ACC112 (cell line): Measurements from ENCODE around the gene ATP6V1B1.
A peak's percentile ranks its signal among the peaks of the same experiment; 100 is the strongest.

Experiments
- H2AFZ ChIP-seq: fragments of 200-600 bp; sonication (generic); one replicate; pipeline ENCODE4 v1.6.0; 2017; ENCODE audit warnings: antibody characterized with exemption, low read length; ENCODE audit not compliant: unreplicated experiment
- H3K27ac ChIP-seq: fragments of 200-600 bp; sonication (generic); 2 replicates; pipeline ENCODE4 v1.5.1; 2014; ENCODE audit warnings: low read depth, mild to moderate bottlenecking, antibody characterized with exemption, low read length, moderate library complexity
- H3K27me3 ChIP-seq: fragments of 200-600 bp; sonication (generic); 2 replicates; pipeline ENCODE4 v1.6.1; 2014; ENCODE audit warnings: mild to moderate bottlenecking, antibody characterized with exemption, low read length, moderate library complexity, mixed read lengths; ENCODE audit not compliant: insufficient read depth
- H3K36me3 ChIP-seq: fragments of 200-600 bp; sonication (generic); 2 replicates; pipeline ENCODE4 v1.6.1; 2016; ENCODE audit warnings: mild to moderate bottlenecking, antibody characterized with exemption, low read length, moderate library complexity, mixed read lengths; ENCODE audit not compliant: insufficient read depth
- H3K4me1 ChIP-seq: fragments of 200-600 bp; sonication (generic); one replicate; pipeline ENCODE4 v1.6.1; 2016; ENCODE audit warnings: low read length, mixed read lengths; ENCODE audit not compliant: insufficient read depth, unreplicated experiment, control insufficient read depth
- H3K4me3 ChIP-seq: fragments of 200-600 bp; sonication (generic); 2 replicates; pipeline ENCODE4 v1.5.1; 2014; ENCODE audit warnings: mild to moderate bottlenecking, low read depth, low read length
- H3K79me2 ChIP-seq: fragments of 200-600 bp; sonication (generic); one replicate; pipeline ENCODE4 v1.6.0; 2016; ENCODE audit warnings: low read length; ENCODE audit not compliant: control insufficient read depth, unreplicated experiment, insufficient read depth

The ATP6V1B1 gene

GRCh38 chr2:70935468-70936164, at the start of gene ATP6V1B1:
Gene ATP6V1B1, plus strand, starts transcription at chr2:70935900. Its CDS starts 55 bp downstream, at chr2:70935955.
- Histone ChIP-seq H2AFZ (no peak within 1 kb of the TSS), H3K4me3 (no peak within 1 kb of the TSS), H3K4me1 (no peaks in the 10 kb centered on the region), H3K27me3 (no peaks in the 10 kb centered on the region), H3K79me2 (no peaks in the 10 kb centered on the region), H3K27ac (no peak within 1 kb of the TSS), H3K36me3 (no peaks in the 10 kb centered on the region)

GRCh38 chr2:70886541-70886987, 49.1 kb upstream of the ATP6V1B1 start:
- Histone ChIP-seq H3K36me3 (no peaks in the 10 kb centered on the region), H2AFZ (no peak overlapping the region), H3K4me3 (no peak overlapping the region), H3K4me1 (peaks cover 6% of the 10 kb centered on the region), H3K27me3 (peaks cover 97% of the 10 kb centered on the region), H3K79me2 (no peaks in the 10 kb centered on the region), H3K27ac (no peak overlapping the region)

DNA sequence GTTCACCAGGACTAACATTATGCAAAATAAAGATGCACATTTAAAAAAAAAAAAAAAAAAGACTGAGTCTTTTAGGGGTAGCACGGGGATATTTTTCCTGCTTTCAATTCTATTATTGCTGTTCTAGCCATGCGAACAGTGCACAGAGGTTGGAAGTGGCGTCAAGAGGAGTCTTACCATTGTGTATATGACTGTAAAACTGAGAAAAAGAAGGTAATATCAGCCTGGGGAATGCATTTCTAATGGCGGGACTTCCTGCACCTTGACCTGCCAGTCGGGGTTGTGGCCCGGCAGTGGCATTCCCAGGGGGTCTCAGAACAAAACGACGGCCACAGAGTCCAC, 48.5 kb upstream of the ATP6V1B1 start:
- no peak overlapping the region for H2AFZ ChIP-seq
- peak overlapping the region; percentile 71 for H3K4me3 ChIP-seq

DNA sequence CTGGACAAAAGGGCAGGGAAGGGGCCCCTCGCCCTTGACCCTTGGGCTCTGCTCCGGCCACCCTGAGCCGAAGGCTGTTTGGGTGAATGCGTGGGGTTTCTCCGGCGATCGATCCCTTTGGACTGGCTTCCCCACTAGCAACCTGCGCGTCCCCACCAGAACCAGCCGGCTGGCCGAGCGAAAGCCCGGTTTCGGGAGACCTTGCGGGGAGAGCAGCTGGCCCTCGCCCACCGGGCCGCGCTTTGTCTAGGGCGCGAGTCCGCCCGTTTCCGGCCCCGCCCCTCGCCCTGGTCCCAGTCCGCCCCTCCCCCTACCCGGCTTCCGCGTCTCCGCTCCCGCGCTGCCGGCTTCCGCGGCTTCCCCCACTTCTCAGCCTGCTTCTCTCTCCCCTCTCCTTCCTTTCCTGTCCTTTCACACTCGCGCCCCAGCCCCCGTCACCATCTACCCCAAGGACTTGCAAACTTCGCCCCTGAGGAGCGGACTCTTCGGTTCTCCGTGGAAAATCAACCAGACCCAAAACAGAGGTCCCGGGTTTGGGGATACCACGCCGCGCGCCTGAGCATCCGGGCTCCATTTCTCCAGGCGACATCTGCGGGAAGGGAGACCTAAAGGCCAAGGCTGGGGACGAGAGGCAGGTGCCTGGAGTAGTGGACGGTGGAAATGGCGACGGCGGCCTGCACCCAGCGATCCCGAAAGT, 48.0 kb upstream of the ATP6V1B1 start:
- no peaks in the 10 kb centered on the region for H3K79me2 ChIP-seq
- H3K4me1 ChIP-seq = peaks cover 6% of the 10 kb centered on the region
- H3K36me3 ChIP-seq = no peaks in the 10 kb centered on the region
- H3K27me3 ChIP-seq = peaks cover 99% of the 10 kb centered on the region
- peak overlapping the region; percentile 71 for H3K4me3 ChIP-seq
- H3K27ac ChIP-seq = no peak overlapping the region
- peak overlapping the region; percentile 38 for H2AFZ ChIP-seq

More for the DNA sequence above, 48.5 kb upstream of the ATP6V1B1 start:
- H3K36me3 ChIP-seq = no peaks in the 10 kb centered on the region
- no peak overlapping the region for H3K27ac ChIP-seq
- no peaks in the 10 kb centered on the region for H3K79me2 ChIP-seq
- peaks cover 99% of the 10 kb centered on the region for H3K27me3 ChIP-seq
- H3K4me1 ChIP-seq = peaks cover 6% of the 10 kb centered on the region

DNA sequence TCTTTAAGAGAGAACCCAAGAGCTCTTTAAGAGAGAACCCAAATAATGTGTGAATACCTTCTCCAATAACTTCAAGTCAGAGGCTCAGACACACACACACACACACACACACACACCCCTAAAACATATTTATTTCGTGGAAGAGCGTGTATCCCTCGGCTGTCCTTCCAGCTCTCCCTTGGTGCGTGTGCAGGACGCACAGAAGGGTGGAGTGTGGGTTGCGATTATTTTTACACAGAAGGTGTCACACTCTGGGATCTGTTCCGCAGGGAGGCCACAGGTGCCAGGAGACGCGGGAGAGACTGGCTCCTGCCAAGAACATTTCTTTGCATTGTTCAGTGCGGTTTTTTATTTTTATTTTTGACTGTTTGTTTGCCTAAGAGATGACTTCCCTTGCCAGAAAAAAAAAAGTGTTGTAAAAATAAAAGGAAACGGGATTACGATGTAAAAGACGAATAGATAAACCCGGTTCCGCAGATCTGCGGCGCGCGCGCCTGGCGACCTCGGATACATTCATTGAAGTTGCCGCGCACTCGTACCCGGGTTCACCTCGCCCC, 47.3 kb upstream of the ATP6V1B1 start:
- H3K79me2 ChIP-seq = no peaks in the 10 kb centered on the region
- no peak overlapping the region for H2AFZ ChIP-seq
- H3K36me3 ChIP-seq = no peaks in the 10 kb centered on the region
- peak overlapping the region; percentile 3 for H3K4me3 ChIP-seq
- H3K27me3 ChIP-seq = peaks cover 100% of the 10 kb centered on the region
- H3K4me1 ChIP-seq = peaks cover 6% of the 10 kb centered on the region
- no peak overlapping the region for H3K27ac ChIP-seq

DNA sequence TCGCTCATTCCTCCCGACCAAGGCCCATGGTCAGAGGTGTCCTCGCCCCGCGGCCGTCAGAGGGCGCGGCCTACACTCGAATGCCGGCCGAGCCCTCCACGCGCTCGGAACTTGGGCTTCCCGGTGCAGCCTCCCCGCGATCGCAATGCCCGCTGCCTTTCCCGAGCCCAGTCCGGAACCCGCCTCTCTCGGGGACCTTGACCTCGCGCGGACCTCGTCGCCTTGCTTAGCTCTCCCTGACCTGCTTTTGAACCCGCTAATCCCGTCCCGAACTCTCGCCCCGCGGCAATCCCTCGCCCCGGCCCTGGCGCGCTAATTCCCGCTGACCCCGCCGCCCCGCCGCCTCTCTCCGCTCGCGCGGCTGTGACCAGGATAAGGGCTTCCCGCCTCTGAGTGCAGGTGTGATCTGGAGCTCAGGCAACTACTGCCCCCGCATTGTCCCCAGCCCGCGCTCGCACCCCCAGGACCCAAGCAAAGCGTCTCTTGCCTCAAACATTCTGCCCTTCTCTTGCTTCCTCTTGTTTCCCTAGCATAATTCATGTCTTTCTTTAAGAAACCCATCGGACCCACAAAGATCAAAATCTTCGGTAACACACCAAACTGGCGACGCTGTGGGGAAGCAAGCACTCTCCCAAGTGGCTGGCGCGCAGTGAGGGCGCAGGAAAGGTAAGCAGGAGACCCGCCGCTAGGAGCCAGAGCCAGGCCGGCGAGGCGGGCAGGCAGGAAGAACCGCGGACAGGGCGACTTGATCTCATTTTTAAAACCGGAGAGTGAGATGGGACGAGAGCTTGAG, 46.6 kb upstream of the ATP6V1B1 start:
- peaks cover 100% of the 10 kb centered on the region for H3K27me3 ChIP-seq

DNA sequence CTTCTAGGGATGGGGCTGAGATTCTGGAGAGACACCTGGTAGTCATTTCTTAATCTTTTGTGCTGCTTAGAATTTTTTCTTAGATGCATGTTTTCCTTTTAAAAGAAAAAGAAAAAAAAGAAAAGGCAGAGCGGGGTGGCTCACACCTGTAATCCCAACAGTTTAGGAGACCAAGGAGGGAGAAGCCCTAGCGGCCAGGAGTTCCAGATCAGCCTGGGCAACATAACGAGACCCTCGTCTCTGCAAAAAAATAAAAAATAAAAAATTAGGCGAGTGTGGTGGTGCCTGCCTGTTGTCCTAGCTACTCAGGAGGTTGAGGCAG, 46.0 kb upstream of the ATP6V1B1 start:
- no peak overlapping the region for H3K27ac ChIP-seq
- peaks cover 100% of the 10 kb centered on the region for H3K27me3 ChIP-seq
- H3K79me2 ChIP-seq = no peaks in the 10 kb centered on the region
- H2AFZ ChIP-seq = no peak overlapping the region
- peaks cover 6% of the 10 kb centered on the region for H3K4me1 ChIP-seq
- no peak overlapping the region for H3K4me3 ChIP-seq
- no peaks in the 10 kb centered on the region for H3K36me3 ChIP-seq

More for the DNA sequence above, 46.6 kb upstream of the ATP6V1B1 start:
- no peak overlapping the region for H2AFZ ChIP-seq
- H3K36me3 ChIP-seq = no peaks in the 10 kb centered on the region
- H3K4me1 ChIP-seq = peaks cover 6% of the 10 kb centered on the region
- H3K4me3 ChIP-seq = peak overlapping the region; percentile 3
- no peak overlapping the region for H3K27ac ChIP-seq
- no peaks in the 10 kb centered on the region for H3K79me2 ChIP-seq

DNA sequence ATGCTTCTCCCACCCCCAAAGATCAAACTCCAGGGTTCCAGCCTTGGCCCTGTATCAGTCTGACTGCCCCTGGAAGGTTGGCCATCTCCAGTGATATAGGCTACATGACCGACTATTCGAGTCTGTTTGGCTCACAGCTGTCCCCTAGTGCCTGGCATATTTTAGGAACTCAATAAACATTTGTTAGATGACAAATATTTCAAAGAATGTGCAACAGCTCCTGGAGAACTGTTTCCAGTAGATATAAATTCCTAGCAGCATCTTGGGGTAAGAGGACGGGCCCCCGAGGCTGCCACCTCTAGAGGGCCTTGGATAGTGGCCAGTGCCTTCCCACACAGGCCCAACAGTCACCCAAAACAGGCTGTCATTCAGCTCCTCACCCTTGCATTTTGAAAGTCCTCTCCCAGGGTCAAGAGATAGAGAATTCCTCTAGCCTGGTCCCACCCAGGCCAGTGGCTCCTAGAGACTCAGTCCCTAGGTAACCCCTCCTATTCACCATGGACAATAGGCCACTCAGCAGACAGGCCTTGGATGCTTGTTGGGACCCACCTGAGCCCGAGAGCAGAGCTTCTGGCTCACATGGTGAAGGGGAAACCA, 45.1 kb upstream of the ATP6V1B1 start:
- Histone ChIP-seq H3K36me3 (no peaks in the 10 kb centered on the region), H3K4me1 (peaks cover 6% of the 10 kb centered on the region), H3K4me3 (no peak overlapping the region), H2AFZ (no peak overlapping the region), H3K79me2 (no peaks in the 10 kb centered on the region), H3K27me3 (peaks cover 98% of the 10 kb centered on the region), H3K27ac (no peak overlapping the region)

DNA sequence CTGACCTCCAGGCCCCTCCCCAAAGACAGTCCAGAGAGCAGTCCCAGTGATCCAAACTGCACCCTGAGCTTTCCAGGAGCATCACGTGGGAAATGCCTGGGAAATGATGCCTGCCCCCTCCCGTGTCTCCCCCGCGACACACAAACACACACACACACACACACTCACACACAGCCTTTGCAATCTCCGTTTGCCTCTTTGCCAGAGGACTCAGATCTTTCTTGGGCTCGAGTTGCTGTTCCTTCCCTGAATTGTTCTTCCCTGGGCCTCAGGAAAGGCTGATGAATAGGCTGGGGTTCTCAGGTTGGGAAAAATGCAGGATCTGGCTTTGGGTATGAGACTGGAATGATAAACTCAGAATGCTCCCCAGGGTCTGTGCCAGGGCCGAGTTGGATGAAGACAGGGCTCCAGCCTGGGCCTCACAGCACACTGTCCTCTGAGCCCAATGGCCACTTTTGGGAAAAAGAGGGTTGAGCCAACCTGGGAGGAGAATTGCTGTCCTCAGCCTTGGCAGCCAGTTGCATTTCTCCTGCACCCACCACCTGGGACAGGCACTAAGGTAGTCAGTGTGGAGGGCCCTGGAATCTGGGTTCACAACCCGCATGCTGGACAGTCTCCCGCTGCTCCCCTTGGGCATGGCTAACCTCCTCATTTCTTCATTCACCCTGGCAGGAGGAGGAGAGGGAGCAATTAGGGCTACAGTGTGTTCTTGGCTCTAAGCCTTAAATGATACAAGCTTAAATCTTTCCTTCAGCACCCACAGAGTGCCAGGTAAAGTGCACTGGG, 43.9 kb upstream of the ATP6V1B1 start:
- Histone ChIP-seq H3K27me3 (peaks cover 98% of the 10 kb centered on the region), H3K4me1 (peaks cover 6% of the 10 kb centered on the region), H3K79me2 (no peaks in the 10 kb centered on the region), H3K36me3 (no peaks in the 10 kb centered on the region), H3K4me3 (no peak overlapping the region), H2AFZ (no peak overlapping the region), H3K27ac (no peak overlapping the region)

- no peak overlapping the region for H2AFZ ChIP-seq
- H3K27me3 ChIP-seq = peaks cover 98% of the 10 kb centered on the region
- H3K4me1 ChIP-seq = no peaks in the 10 kb centered on the region
- no peak overlapping the region for H3K4me3 ChIP-seq
- H3K79me2 ChIP-seq = no peaks in the 10 kb centered on the region
- no peaks in the 10 kb centered on the region for H3K36me3 ChIP-seq
- H3K27ac ChIP-seq = no peak overlapping the region
Observed at GRCh38 chr2:70892750-70893149, 43.0 kb upstream of the ATP6V1B1 start.
